Dendritic cell treated with granulocyte-macrophage colony-stimulating factor and Interleukin-4, amounts not matched to agents 40 ng/mL and 50 ng/mL, for 4 days (primary cell): Measurements from ENCODE around the gene DCAF10.

Experiments used
- H3K27ac Mint-ChIP-seq: one replicate; pipeline ENCODE4 v1.8.0; 2022; ENCODE audit warnings: mild to moderate bottlenecking, mixed read lengths
- H3K27me3 Mint-ChIP-seq: one replicate; pipeline ENCODE4 v1.8.0; 2022; ENCODE audit warnings: mild to moderate bottlenecking, mixed read lengths
- H3K36me3 Mint-ChIP-seq: one replicate; pipeline ENCODE4 v1.8.0; 2022; ENCODE audit warnings: low read depth, mixed read lengths
- H3K4me1 Mint-ChIP-seq: one replicate; pipeline ENCODE4 v1.8.0; 2022; ENCODE audit warnings: low read depth, mixed read lengths
- H3K4me3 Mint-ChIP-seq: one replicate; pipeline ENCODE4 v1.8.0; 2022; ENCODE audit warnings: mild to moderate bottlenecking, moderate library complexity, mixed read lengths
- H3K9me3 Mint-ChIP-seq: one replicate; pipeline ENCODE4 v1.8.0; 2022; ENCODE audit warnings: mixed read lengths
- intact Hi-C: fragments of 100-400 bp; cut with micrococcal nuclease; formaldehyde crosslinking; loops from one replicate; pipeline ENCODE4 v1.15.0; 2022

The DCAF10 gene

GRCh38 chr9:37775216-37775919 is 25.2 kb upstream of the DCAF10 start:
- Mint-ChIP-seq H3K36me3 (peaks cover 92% of the 10 kb centered on the region), H3K27me3 (no peaks in the 10 kb centered on the region), H3K27ac (no peak overlapping the region), H3K9me3 (no peaks in the 10 kb centered on the region), H3K4me1 (no peaks in the 10 kb centered on the region), H3K4me3 (no peak overlapping the region)
- intact Hi-C loops = no loop called here

GRCh38 chr9:37776328-37776727 is 24.3 kb upstream of the DCAF10 start:
- no peak overlapping the region for H3K4me3 Mint-ChIP-seq
- H3K27ac Mint-ChIP-seq = no peak overlapping the region
- H3K4me1 Mint-ChIP-seq = no peaks in the 10 kb centered on the region
- H3K27me3 Mint-ChIP-seq = no peaks in the 10 kb centered on the region
- no peaks in the 10 kb centered on the region for H3K9me3 Mint-ChIP-seq
- intact Hi-C loops = no loop called here
- H3K36me3 Mint-ChIP-seq = peaks cover 95% of the 10 kb centered on the region

- intact Hi-C loops = no loop called here
Observed at GRCh38 chr9:37778534-37778933, 22.1 kb upstream of the DCAF10 start.

GRCh38 chr9:37784291-37784615 is 16.3 kb upstream of the DCAF10 start:
- H3K4me1 Mint-ChIP-seq = peaks cover 21% of the 10 kb centered on the region
- intact Hi-C loops = loop anchor here (1.0 kb wide), 1 partner anchor 16 kb away; the partner anchor contains the start of gene DCAF10
- peaks cover 5% of the 10 kb centered on the region for H3K27me3 Mint-ChIP-seq
- peak overlapping the region; percentile 100 for H3K4me3 Mint-ChIP-seq
- H3K27ac Mint-ChIP-seq = peak overlapping the region; percentile 98
- H3K9me3 Mint-ChIP-seq = no peaks in the 10 kb centered on the region
- peaks cover 51% of the 10 kb centered on the region for H3K36me3 Mint-ChIP-seq

More at GRCh38 chr9:37778534-37778933, 22.1 kb upstream of the DCAF10 start:
- Mint-ChIP-seq H3K4me3 (no peak overlapping the region), H3K9me3 (no peaks in the 10 kb centered on the region), H3K27me3 (no peaks in the 10 kb centered on the region), H3K36me3 (peaks cover 94% of the 10 kb centered on the region), H3K27ac (no peak overlapping the region), H3K4me1 (peaks cover 8% of the 10 kb centered on the region)

- intact Hi-C loops = loop anchor here (1.0 kb wide), 1 partner anchor 15 kb away; the partner anchor contains the start of gene DCAF10
- Mint-ChIP-seq H3K9me3 (no peaks in the 10 kb centered on the region), H3K27me3 (peaks cover 5% of the 10 kb centered on the region), H3K36me3 (peaks cover 46% of the 10 kb centered on the region), H3K4me1 (peaks cover 21% of the 10 kb centered on the region), H3K4me3 (peak within 1 kb of the TSS; percentile 100), H3K27ac (peak within 1 kb of the TSS; percentile 98)
Observed at GRCh38 chr9:37784616-37785483, 15.7 kb upstream of the DCAF10 start, which contains the start of gene EXOSC3. Gene EXOSC3, minus strand, starts transcription at chr9:37785064. Its CDS starts 20 bp downstream, at chr9:37785044.

GRCh38 chr9:37787059-37787458 is 13.5 kb upstream of the DCAF10 start:
- Mint-ChIP-seq H3K27me3 (peaks cover 5% of the 10 kb centered on the region), H3K9me3 (no peaks in the 10 kb centered on the region), H3K27ac (no peak overlapping the region), H3K4me3 (no peak overlapping the region), H3K4me1 (peaks cover 21% of the 10 kb centered on the region), H3K36me3 (peaks cover 25% of the 10 kb centered on the region)
- intact Hi-C loops = no loop called here

- intact Hi-C loops = no loop called here
- peaks cover 14% of the 10 kb centered on the region for H3K4me1 Mint-ChIP-seq
- H3K36me3 Mint-ChIP-seq = peaks cover 12% of the 10 kb centered on the region
- no peaks in the 10 kb centered on the region for H3K9me3 Mint-ChIP-seq
- peaks cover 5% of the 10 kb centered on the region for H3K27me3 Mint-ChIP-seq
- no peak overlapping the region for H3K27ac Mint-ChIP-seq
- H3K4me3 Mint-ChIP-seq = no peak overlapping the region
Observed at GRCh38 chr9:37788332-37788731, 12.3 kb upstream of the DCAF10 start.

GRCh38 chr9:37790096-37790495 is 10.5 kb upstream of the DCAF10 start:
- intact Hi-C loops = loop anchor here (10.0 kb wide), 1 partner anchor 195 kb away; the partner anchor contains the start of gene TOMM5
- Mint-ChIP-seq H3K4me1 (peaks cover 9% of the 10 kb centered on the region), H3K36me3 (peaks cover 2% of the 10 kb centered on the region), H3K27ac (no peak overlapping the region), H3K27me3 (peaks cover 5% of the 10 kb centered on the region), H3K4me3 (no peak overlapping the region), H3K9me3 (no peaks in the 10 kb centered on the region)

- no peak overlapping the region for H3K27ac Mint-ChIP-seq
- H3K36me3 Mint-ChIP-seq = no peaks in the 10 kb centered on the region
- H3K4me3 Mint-ChIP-seq = no peak overlapping the region
- intact Hi-C loops = loop anchor here (10.0 kb wide), 1 partner anchor 197 kb away; the partner anchor contains the start of gene TOMM5
- peaks cover 1% of the 10 kb centered on the region for H3K27me3 Mint-ChIP-seq
- peaks cover 26% of the 10 kb centered on the region for H3K4me1 Mint-ChIP-seq
- H3K9me3 Mint-ChIP-seq = no peaks in the 10 kb centered on the region
Observed at GRCh38 chr9:37792122-37792521, 8.5 kb upstream of the DCAF10 start.

- H3K27ac Mint-ChIP-seq = no peak overlapping the region
- H3K4me3 Mint-ChIP-seq = no peak overlapping the region
- no peaks in the 10 kb centered on the region for H3K9me3 Mint-ChIP-seq
- H3K36me3 Mint-ChIP-seq = no peaks in the 10 kb centered on the region
- H3K27me3 Mint-ChIP-seq = no peaks in the 10 kb centered on the region
- intact Hi-C loops = loop anchor here (10.0 kb wide), 1 partner anchor 201 kb away; the partner anchor contains the start of gene TOMM5
- peaks cover 25% of the 10 kb centered on the region for H3K4me1 Mint-ChIP-seq
Observed at GRCh38 chr9:37796232-37796631, 4.4 kb upstream of the DCAF10 start.

GRCh38 chr9:37798677-37799076 is 1.9 kb upstream of the DCAF10 start:
- H3K27ac Mint-ChIP-seq = no peak overlapping the region
- no peak overlapping the region for H3K4me3 Mint-ChIP-seq
- no peaks in the 10 kb centered on the region for H3K9me3 Mint-ChIP-seq
- no peaks in the 10 kb centered on the region for H3K36me3 Mint-ChIP-seq
- no peaks in the 10 kb centered on the region for H3K27me3 Mint-ChIP-seq
- intact Hi-C loops = loop anchor here (10.0 kb wide), 1 partner anchor 204 kb away; the partner anchor contains the start of gene TOMM5
- H3K4me1 Mint-ChIP-seq = peaks cover 39% of the 10 kb centered on the region

GRCh38 chr9:37801287-37801850 is 772 bp downstream of the DCAF10 start:
- H3K4me1 Mint-ChIP-seq = peaks cover 31% of the 10 kb centered on the region
- H3K9me3 Mint-ChIP-seq = no peaks in the 10 kb centered on the region
- H3K27me3 Mint-ChIP-seq = no peaks in the 10 kb centered on the region
- peak overlapping the region; percentile 83 for H3K27ac Mint-ChIP-seq
- intact Hi-C loops = loop anchor here (1.0 kb wide), 1 partner anchor 47 kb away; no protein-coding TSS in a partner anchor
- peak overlapping the region; percentile 81 for H3K4me3 Mint-ChIP-seq
- H3K36me3 Mint-ChIP-seq = no peaks in the 10 kb centered on the region

GRCh38 chr9:37801959-37802711 is 1.5 kb downstream of the DCAF10 start:
- H3K9me3 Mint-ChIP-seq = no peaks in the 10 kb centered on the region
- peak overlapping the region; percentile 81 for H3K4me3 Mint-ChIP-seq
- intact Hi-C loops = loop anchor here (1.0 kb wide), 1 partner anchor 48 kb away; no protein-coding TSS in a partner anchor
- no peak overlapping the region for H3K27ac Mint-ChIP-seq
- H3K4me1 Mint-ChIP-seq = peaks cover 25% of the 10 kb centered on the region
- H3K27me3 Mint-ChIP-seq = no peaks in the 10 kb centered on the region
- H3K36me3 Mint-ChIP-seq = no peaks in the 10 kb centered on the region
